Measurements from ENCODE around the gene NBPF8.
"Not testable (repeated sequence)": the region's sequence is repeated elsewhere in the genome, so short reads cannot be mapped to it uniquely, and the experiment has no call there.

Gene NBPF8

DNA sequence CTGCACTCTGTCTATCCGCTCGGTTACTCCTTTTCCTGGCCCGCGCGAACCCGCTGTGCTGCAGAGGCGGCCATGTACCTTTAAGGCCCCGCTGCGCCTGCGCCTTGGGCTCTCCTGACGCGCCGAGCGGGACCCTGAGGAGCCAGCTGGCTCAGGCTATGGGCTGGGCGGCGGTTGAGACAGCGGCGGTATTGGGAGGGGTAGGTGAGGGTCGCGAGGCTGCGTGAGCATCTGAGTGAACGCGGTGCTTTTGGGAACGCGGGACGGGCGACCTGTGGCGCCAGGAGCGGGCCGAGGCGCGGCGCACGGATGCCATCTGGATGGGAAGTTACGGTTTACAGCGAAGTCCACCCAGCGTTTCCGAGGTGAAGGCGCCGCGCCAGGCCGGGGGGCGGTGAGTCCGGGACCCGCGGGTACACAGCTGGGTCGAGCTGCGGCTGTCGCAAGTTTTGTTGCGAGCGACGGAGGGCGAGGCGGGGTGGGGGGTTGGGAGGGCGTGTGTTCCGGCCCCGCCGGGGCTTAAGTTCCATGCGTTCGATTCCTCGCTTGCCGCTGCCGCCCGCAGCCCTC, at the start of gene NBPF8:
Gene NBPF8, plus strand, starts transcription at position 125 of the 570 bp plus-strand sequence. CDS start 21,488 bp downstream, outside the sequence.
- DNase-seq, result peak; percentile 54

DNA sequence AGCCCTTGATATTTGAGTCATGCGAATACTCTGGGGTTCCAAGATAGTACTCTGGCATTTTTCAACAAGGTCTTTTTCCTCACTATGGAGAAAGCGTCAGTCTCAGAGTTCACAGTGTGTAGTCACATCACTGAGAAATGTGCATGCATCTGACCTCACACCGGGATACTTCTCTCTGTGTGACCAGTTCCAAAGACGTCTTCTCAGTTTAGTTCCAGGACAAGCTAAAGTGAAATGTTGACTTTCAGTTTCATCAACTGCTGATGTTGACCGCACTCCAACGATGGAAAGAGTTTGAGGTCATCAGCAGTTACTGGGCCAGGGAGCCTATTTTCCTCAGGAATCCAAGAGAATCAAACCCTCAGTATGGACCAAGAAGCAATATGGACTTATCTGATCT, 47.1 kb upstream of the NBPF8 start:
- not testable (repeated sequence) for DNase-seq

GRCh38 chr1:120386651-120387050, 28.2 kb upstream of the NBPF8 start:
- not testable (repeated sequence) for DNase-seq

DNA sequence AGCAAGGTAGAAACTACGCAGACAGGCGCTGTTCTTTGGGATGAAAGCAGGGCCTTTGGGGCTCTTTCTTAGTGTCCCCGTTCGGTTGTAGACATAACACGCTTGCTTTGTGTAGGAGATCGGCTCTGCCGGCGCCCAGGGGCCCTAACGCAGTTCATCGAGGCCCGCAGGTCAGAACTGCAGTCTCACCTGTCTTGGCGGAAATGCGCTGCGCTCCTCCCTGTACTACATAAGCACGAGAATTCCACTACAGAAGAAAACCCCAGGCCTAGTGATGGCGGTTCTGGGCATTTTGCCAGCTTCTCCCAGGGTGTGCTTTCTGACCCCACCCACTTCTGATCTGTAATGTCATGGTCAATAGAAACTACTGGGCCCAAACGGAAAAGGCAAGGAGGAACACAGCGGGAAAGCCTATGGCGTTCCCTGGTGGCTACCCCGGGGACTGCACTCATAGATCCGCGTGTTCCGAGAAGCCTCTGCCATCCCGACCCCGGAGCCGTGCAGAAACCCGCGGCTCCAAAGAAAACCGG, 26.2 kb upstream of the NBPF8 start:
- DNase-seq, result peak; percentile 65

DNA sequence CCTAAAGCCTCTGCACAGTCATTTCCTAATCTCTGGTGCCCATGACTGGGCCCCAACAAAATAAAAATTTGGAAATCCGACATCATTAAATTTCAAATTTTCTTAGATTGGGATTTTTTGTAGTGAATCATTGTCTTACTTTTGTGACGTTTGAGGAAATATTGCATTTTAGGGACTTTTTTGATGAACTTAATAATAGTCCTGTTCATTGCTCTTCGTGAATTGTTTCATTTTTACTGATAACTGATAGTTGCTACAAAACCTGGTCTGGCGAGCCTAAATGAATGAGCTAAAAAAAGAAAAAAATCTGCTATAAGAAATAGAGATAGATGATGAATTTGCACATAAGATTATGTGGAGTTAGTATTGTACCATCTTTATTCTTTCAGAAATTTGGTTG, 23.5 kb upstream of the NBPF8 start:
- DNase-seq, result not testable (repeated sequence)

- not testable (repeated sequence) for DNase-seq
These were observed 21.3 kb upstream of the NBPF8 start for GRCh38 chr1:120393316-120394232.

DNA sequence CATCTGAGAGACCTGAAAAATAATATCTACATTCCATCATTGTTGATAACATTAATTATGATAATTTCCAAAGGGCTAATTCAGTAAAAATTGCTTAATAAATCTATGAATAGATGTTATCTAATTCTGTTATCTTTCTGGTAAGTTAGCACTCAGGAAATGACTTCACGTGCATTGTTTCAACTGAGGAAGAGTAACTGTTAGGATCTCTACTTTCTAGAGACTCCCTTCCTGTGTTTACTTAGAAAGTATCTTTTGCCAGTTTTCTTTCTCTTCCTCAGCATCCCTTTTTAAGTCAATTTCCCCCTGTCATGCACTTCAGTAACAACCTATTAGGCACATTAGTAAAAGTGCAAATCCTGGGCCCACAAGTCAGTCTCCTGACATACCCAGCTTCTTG, 9.5 kb upstream of the NBPF8 start:
- not testable (repeated sequence) for DNase-seq

DNA sequence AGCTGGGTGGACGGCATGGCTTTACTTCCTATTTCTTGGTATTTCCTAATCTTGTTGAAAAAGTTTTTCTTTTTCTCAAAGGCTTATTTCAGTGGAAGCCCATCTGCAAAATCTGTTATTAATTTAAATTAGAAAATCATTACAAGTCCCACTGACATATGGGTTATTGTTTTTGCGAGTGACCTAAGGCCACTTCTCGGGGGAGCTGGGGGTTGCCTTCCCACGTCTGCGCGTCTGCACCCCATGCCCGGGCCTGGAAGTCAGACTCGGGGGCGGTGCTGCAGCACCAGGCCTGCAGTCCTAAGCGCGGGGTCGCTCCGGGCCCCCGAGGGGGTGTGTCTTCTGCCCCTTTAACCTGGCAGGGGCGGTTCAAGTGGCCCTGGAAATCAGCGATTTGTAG, 384 bp upstream of the NBPF8 start:
- DNase-seq, result not testable (repeated sequence)

GRCh38 chr1:120415492-120415961, 692 bp downstream of the NBPF8 start:
- DNase-seq, result peak; percentile 19

- DNase-seq, result not testable (repeated sequence)
These were observed 10.2 kb downstream of the NBPF8 start for GRCh38 chr1:120425063-120425462.

DNA sequence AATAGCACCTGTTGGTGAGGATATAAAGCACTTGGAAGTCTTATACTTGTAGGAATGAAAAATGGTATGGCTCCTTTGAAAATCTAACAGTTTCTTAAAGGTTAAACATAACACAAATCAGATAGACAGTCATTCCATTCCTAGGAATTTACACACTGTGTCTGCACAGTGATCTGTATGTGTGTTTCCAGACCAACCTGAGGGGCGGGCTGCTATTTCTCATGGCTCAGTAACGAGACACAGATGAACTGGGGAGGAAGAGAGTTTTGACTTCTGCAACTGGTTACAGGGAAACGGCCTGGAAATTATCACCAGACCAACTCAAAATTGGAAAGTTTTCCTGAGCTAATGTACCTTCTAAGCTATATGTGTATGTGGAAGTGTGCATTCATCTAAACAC, 16.8 kb downstream of the NBPF8 start:
- DNase-seq, result not testable (repeated sequence)

GRCh38 chr1:120433831-120434230, 19.0 kb downstream of the NBPF8 start:
- DNase-seq, result not testable (repeated sequence)

GRCh38 chr1:120449124-120449523, 34.3 kb downstream of the NBPF8 start:
- DNase-seq, result not testable (repeated sequence)
